ENCODE results near the gene PCDHGA9. TPM values are rescaled to one million over a fixed set of nuclear protein-coding genes. Genes with fewer than 3 reads are reported as not detected.
"Not testable (repeated sequence)": the region's sequence is repeated elsewhere in the genome, so short reads cannot be mapped to it uniquely, and the experiment has no call there.

PCDHGA9 gene
- total RNA-seq, 1 donor from 2014 or later, result 0.21 TPM

DNA sequence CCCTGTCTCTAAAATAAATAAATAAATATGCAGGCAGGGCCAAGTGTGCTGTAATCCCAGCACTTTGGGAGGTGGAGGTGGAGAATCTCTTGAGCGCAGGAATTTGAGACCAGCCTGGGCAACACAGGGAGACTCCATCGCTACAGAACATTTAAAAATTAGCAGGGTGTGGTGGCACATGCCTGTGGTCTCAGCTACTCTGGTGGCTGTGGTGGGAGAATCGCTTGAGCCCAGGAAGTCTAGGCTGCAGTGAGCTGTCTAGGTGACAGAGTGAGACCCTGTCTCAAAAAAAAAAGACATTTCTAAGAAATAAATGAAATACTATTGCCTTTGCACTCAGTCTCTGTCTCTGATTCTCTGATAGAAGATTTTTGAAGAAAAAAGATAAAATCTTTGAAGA is 9.0 kb downstream of the PCDHGA9 start:
- peaks cover 45% of the 10 kb centered on the region for H3K27me3 Mint-ChIP-seq (ENCODE audit: insufficient read depth)
- H3K27ac Mint-ChIP-seq, result no peak overlapping the region
- peaks cover 19% of the 10 kb centered on the region for H3K9me3 Mint-ChIP-seq
- no peak overlapping the region for H3K4me3 Mint-ChIP-seq
- peaks cover 7% of the 10 kb centered on the region for H3K4me1 Mint-ChIP-seq (ENCODE audit: low read depth)
- H3K36me3 Mint-ChIP-seq (ENCODE audit: low read depth), result no peaks in the 10 kb centered on the region
- intact Hi-C loops (cut with micrococcal nuclease), result loop anchor here (5.0 to 10.0 kb wide), 2 partner anchors 39 to 567 kb away; partner anchors contain the start of genes PCDHA8, PCDHA9, PCDHGA6 and PCDHGB3
- DNase-seq (ENCODE audit: low spot score), result no peak

DNA sequence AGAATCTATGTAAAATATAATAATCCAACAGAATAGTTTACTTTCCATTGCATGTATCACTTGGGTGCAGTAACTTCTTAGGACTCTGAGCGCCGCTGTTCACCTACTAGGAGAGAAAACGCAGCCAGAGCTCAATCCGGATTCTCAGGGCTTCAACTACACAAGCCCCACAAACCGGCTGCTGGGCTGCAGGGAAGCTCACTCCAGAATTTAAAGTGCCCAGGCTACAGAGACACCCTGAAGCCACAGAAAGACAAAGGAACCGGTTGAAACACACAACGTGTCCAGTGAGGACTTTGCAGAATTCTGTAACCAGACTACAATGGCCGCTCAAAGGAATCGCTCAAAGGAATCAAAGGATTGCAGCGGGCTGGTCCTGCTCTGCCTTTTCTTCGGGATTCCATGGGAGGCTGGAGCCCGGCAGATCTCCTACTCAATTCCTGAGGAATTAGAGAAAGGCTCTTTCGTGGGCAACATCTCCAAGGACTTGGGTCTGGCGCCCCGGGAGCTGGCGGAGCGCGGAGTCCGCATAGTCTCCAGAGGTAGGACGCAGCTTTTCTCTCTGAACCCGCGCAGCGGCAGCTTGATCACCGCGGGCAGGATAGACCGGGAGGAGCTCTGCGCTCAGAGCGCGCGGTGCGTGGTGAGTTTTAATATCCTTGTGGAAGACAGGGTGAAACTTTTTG is 10.4 kb downstream of the PCDHGA9 start, which contains the start of gene PCDHGA10:
Gene PCDHGA10 (plus strand): TSS at position 134 of the 686 bp plus-strand sequence. CDS start 189 bp downstream, at position 323.
- peak within 1 kb of the TSS; percentile 68 for H3K27ac Mint-ChIP-seq
- DNase-seq (ENCODE audit: low spot score), result peak; percentile 33
- H3K9me3 Mint-ChIP-seq, result peaks cover 21% of the 10 kb centered on the region
- H3K36me3 Mint-ChIP-seq (ENCODE audit: low read depth), result peaks cover 1% of the 10 kb centered on the region
- peak within 1 kb of the TSS; percentile 84 for H3K4me3 Mint-ChIP-seq
- intact Hi-C loops (cut with micrococcal nuclease), result loop anchor here (1.0 to 10.0 kb wide), 6 partner anchors 41 to 568 kb away; partner anchors contain the start of genes PCDHA8, PCDHA9, PCDHGA6 and PCDHGB3
- H3K27me3 Mint-ChIP-seq (ENCODE audit: insufficient read depth), result peaks cover 44% of the 10 kb centered on the region
- peaks cover 13% of the 10 kb centered on the region for H3K4me1 Mint-ChIP-seq (ENCODE audit: low read depth)

DNA sequence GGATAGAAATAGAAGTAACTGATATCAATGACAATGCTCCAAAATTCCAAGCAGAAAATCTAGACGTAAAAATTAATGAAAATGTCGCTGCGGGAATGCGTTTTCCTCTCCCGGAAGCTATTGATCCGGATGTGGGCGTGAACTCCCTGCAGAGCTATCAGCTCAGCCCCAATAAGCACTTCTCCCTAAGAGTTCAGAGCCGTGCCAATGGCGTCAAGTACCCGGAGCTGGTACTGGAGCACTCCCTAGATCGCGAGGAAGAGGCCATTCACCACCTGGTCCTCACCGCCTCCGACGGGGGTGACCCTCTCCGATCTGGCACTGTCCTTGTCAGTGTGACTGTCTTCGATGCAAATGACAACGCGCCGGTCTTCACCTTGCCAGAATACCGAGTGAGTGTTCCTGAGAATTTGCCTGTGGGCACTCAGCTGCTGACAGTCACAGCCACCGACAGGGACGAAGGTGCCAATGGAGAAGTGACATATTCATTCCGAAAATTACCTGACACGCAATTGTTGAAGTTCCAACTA is 11.0 kb downstream of the PCDHGA9 start:
- H3K9me3 Mint-ChIP-seq, result peaks cover 27% of the 10 kb centered on the region
- H3K27me3 Mint-ChIP-seq (ENCODE audit: insufficient read depth), result peaks cover 43% of the 10 kb centered on the region
- DNase-seq (ENCODE audit: low spot score), result no peak
- no peak overlapping the region for H3K27ac Mint-ChIP-seq
- H3K36me3 Mint-ChIP-seq (ENCODE audit: low read depth), result peaks cover 1% of the 10 kb centered on the region
- H3K4me3 Mint-ChIP-seq, result peak overlapping the region; percentile 84
- peaks cover 15% of the 10 kb centered on the region for H3K4me1 Mint-ChIP-seq (ENCODE audit: low read depth)
- intact Hi-C loops (cut with micrococcal nuclease), result loop anchor here (1.0 to 10.0 kb wide), 5 partner anchors 41 to 569 kb away; partner anchors contain the start of genes PCDHA8, PCDHA9, PCDHGA6 and PCDHGB3

DNA sequence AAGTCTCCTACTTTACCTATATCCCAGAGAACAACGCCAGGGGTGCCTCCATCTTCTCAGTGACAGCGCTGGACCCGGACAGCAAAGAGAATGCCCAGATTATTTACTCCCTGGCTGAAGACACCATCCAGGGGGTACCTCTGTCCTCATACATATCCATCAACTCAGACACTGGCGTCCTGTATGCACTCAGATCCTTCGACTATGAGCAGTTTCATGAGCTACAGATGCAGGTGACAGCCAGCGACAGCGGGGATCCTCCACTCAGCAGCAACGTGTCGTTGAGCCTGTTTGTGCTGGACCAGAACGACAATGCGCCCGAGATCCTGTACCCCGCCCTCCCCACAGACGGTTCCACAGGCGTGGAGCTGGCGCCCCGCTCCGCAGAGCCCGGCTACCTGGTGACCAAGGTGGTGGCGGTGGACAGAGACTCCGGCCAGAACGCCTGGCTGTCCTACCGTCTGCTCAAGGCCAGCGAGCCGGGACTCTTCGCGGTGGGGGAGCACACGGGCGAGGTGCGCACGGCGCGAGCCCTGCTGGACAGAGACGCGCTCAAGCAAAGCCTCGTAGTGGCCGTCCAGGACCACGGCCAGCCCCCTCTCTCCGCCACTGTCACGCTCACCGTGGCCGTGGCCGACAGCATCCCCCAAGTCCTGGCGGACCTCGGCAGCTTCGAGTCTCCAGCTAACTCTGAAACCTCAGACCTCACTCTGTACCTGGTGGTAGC is 12.1 kb downstream of the PCDHGA9 start:
- Mint-ChIP-seq H3K4me3 (peak overlapping the region; percentile 37), H3K9me3 (peaks cover 24% of the 10 kb centered on the region), H3K4me1 (ENCODE audit: low read depth) (peaks cover 15% of the 10 kb centered on the region), H3K27me3 (ENCODE audit: insufficient read depth) (peaks cover 40% of the 10 kb centered on the region)
- intact Hi-C loops (cut with micrococcal nuclease), result loop anchor here (5.0 to 10.0 kb wide), 3 partner anchors 42 to 570 kb away; partner anchors contain the start of genes PCDH1, PCDHA8, PCDHA9 and PCDHGA6
- H3K27ac Mint-ChIP-seq; H3K36me3 Mint-ChIP-seq (ENCODE audit: low read depth); DNase-seq (ENCODE audit: low spot score): not testable (repeated sequence)

DNA sequence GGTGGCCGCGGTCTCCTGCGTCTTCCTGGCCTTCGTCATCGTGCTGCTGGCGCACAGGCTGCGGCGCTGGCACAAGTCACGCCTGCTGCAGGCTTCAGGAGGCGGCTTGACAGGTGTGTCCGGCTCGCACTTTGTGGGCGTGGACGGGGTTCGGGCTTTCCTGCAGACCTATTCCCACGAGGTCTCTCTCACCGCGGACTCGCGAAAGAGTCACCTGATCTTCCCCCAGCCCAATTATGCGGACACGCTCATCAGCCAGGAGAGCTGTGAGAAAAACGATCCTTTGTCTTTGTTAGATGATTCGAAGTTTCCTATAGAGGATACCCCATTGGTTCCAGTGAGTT is 12.7 kb downstream of the PCDHGA9 start:
- intact Hi-C loops (cut with micrococcal nuclease), result loop anchor here (5.0 to 10.0 kb wide), 2 partner anchors 462 to 570 kb away; partner anchors contain the start of genes PCDH1, PCDHA8 and PCDHA9
- Mint-ChIP-seq H3K27ac (peak overlapping the region; percentile 2), H3K9me3 (peaks cover 26% of the 10 kb centered on the region), H3K27me3 (ENCODE audit: insufficient read depth) (peaks cover 38% of the 10 kb centered on the region), H3K4me1 (ENCODE audit: low read depth) (peaks cover 15% of the 10 kb centered on the region)
- H3K4me3 Mint-ChIP-seq; DNase-seq (ENCODE audit: low spot score); H3K36me3 Mint-ChIP-seq (ENCODE audit: low read depth): not testable (repeated sequence)

DNA sequence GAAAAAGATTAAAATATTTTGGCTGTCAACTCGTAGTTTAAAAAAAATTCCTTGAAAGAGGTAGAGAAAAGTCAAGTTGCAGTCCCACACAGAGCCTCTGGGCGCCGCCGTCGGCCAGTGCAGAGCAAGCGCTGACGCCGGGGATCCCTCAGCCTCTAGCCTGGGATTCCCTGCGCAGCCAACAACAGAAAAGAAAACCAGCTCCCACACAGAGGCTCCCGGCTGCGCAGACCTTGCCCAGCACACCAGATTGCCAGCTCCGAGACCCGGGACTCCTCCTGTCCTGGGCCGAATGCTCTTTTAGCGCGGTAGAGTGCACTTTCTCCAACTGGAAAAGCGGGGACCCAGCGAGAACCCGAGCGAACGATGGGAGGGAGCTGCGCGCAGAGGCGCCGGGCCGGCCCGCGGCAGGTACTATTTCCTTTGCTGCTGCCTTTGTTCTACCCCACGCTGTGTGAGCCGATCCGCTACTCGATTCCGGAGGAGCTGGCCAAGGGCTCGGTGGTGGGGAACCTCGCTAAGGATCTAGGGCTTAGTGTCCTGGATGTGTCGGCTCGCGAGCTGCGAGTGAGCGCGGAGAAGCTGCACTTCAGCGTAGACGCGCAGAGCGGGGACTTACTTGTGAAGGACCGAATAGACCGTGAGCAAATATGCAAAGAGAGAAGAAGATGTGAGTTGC is 15.1 kb downstream of the PCDHGA9 start, which contains the start of gene PCDHGB7:
Gene PCDHGB7 (plus strand): TSS at position 184 of the 679 bp plus-strand sequence. CDS start 183 bp downstream, at position 367.
- intact Hi-C loops (cut with micrococcal nuclease), result loop anchor here (1.0 to 10.0 kb wide), 5 partner anchors 95 to 573 kb away; partner anchors contain the start of genes PCDH1, PCDHA8 and PCDHA9
- Mint-ChIP-seq H3K9me3 (peaks cover 37% of the 10 kb centered on the region), H3K27me3 (ENCODE audit: insufficient read depth) (peaks cover 55% of the 10 kb centered on the region), H3K4me1 (ENCODE audit: low read depth) (peaks cover 21% of the 10 kb centered on the region), H3K4me3 (peak within 1 kb of the TSS; percentile 76)
- not testable (repeated sequence) for H3K36me3 Mint-ChIP-seq (ENCODE audit: low read depth); H3K27ac Mint-ChIP-seq
- DNase-seq (ENCODE audit: low spot score), result peak; percentile 30

DNA sequence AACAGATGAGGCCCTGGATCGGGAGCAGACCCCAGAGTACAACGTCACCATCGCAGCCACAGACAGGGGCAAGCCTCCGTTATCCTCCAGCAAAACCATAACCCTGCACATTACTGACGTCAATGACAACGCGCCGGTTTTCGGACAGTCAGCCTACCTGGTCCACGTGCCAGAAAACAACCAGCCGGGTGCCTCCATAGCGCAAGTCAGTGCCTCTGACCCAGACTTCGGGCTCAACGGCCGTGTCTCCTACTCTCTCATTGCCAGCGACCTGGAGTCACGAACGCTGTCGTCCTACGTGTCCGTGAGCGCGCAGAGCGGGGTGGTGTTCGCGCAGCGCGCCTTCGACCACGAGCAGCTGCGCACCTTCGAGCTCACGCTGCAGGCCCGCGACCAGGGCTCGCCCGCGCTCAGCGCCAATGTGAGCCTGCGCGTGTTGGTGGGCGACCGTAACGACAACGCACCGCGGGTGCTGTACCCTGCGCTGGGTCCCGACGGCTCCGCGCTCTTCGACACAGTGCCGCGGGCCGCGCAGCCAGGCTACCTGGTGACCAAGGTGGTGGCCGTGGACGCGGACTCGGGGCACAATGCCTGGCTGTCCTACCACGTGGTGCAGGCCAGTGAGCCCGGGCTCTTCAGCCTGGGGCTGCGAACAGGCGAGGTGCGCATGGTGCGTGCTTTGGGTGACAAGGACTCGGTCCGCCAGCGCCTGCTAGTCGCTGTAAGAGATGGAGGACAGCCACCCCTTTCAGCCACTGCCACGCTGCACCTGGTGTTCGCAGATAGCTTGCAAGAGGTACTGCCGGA is 16.7 kb downstream of the PCDHGA9 start:
- Mint-ChIP-seq H3K4me3 (no peak overlapping the region), H3K9me3 (peaks cover 33% of the 10 kb centered on the region), H3K27ac (no peak overlapping the region), H3K27me3 (ENCODE audit: insufficient read depth) (peaks cover 53% of the 10 kb centered on the region), H3K36me3 (ENCODE audit: low read depth) (peaks cover 9% of the 10 kb centered on the region), H3K4me1 (ENCODE audit: low read depth) (peaks cover 14% of the 10 kb centered on the region)
- intact Hi-C loops (cut with micrococcal nuclease), result loop anchor here (5.0 to 10.0 kb wide), 2 partner anchors 458 to 574 kb away; partner anchors contain the start of genes PCDH1, PCDHA8 and PCDHA9
- DNase-seq (ENCODE audit: low spot score), result no peak

DNA sequence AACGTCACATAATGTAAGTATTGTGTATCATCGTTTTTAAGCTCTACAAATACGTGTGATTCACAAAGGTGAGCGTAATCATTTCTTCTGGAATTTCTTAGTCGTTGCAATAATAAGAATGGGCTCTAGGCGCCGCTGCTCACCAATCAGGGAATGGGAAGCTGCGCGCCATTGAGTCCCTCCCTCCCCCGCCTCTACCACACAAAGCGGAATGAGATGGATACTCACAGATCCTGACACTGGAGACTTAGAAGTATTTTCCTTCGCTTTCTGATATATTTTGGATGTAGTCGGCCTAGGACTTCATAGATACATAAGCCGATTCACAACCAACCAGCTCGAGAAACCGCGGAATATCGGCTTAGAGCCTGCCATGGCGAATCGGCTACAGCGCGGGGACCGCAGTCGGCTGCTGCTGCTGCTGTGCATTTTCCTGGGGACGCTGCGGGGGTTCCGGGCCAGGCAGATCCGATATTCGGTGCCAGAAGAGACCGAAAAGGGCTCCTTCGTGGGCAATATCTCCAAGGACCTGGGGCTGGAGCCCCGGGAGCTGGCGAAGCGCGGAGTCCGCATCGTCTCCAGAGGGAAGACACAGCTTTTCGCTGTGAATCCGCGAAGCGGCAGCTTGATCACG is 18.4 kb downstream of the PCDHGA9 start, which contains the start of gene PCDHGA11:
Gene PCDHGA11 (plus strand): TSS at position 197 of the 634 bp plus-strand sequence. CDS start 177 bp downstream, at position 374.
- peak within 1 kb of the TSS; percentile 86 for H3K4me3 Mint-ChIP-seq
- H3K36me3 Mint-ChIP-seq (ENCODE audit: low read depth), result peaks cover 9% of the 10 kb centered on the region
- intact Hi-C loops (cut with micrococcal nuclease), result loop anchor here (5.0 kb wide), 5 partner anchors 34 to 189 kb away; partner anchors contain the start of genes PCDHGA2, PCDHGA5, PCDHGB4 and PCDHGC3
- H3K27me3 Mint-ChIP-seq (ENCODE audit: insufficient read depth), result peaks cover 49% of the 10 kb centered on the region
- H3K27ac Mint-ChIP-seq, result peak within 1 kb of the TSS; percentile 55
- H3K4me1 Mint-ChIP-seq (ENCODE audit: low read depth), result peaks cover 14% of the 10 kb centered on the region
- H3K9me3 Mint-ChIP-seq, result peaks cover 29% of the 10 kb centered on the region
- peak; percentile 23 for DNase-seq (ENCODE audit: low spot score)

DNA sequence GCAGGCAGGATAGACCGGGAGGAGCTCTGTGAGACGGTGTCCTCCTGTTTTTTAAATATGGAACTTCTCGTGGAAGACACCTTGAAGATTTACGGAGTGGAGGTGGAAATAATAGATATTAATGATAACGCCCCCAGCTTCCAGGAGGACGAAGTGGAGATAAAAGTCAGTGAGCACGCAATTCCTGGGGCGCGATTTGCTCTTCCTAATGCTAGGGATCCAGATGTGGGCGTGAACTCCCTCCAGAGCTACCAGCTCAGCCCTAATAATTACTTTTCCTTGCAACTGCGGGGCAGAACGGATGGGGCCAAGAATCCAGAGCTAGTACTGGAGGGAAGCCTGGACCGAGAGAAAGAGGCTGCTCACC is 18.9 kb downstream of the PCDHGA9 start:
- intact Hi-C loops (cut with micrococcal nuclease), result loop anchor here (5.0 kb wide), 5 partner anchors 34 to 189 kb away; partner anchors contain the start of genes PCDHGA2, PCDHGA5, PCDHGB4 and PCDHGC3
- Mint-ChIP-seq H3K36me3 (ENCODE audit: low read depth) (peaks cover 9% of the 10 kb centered on the region), H3K27me3 (ENCODE audit: insufficient read depth) (peaks cover 46% of the 10 kb centered on the region), H3K4me1 (ENCODE audit: low read depth) (peaks cover 14% of the 10 kb centered on the region), H3K4me3 (peak overlapping the region; percentile 86), H3K27ac (peak overlapping the region; percentile 55), H3K9me3 (peaks cover 29% of the 10 kb centered on the region)
- DNase-seq (ENCODE audit: low spot score), result no peak

DNA sequence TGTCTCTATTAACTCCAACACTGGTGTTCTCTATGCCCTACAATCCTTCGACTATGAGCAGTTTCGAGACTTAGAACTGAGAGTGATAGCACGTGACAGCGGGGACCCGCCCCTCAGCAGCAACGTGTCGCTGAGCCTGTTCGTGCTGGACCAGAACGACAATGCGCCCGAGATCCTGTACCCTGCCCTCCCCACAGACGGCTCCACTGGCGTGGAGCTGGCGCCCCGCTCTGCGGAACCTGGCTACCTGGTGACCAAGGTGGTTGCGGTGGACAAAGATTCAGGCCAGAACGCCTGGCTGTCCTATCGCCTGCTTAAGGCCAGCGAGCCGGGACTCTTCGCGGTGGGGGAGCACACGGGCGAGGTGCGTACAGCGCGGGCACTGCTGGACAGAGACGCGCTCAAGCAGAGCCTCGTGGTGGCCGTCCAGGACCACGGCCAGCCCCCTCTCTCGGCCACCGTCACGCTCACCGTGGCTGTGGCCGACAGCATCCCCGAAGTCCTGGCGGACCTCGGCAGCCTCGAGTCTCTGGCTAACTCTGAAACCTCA is 20.2 kb downstream of the PCDHGA9 start:
- Mint-ChIP-seq H3K4me1 (ENCODE audit: low read depth) (peaks cover 9% of the 10 kb centered on the region), H3K27me3 (ENCODE audit: insufficient read depth) (peaks cover 43% of the 10 kb centered on the region), H3K4me3 (no peak overlapping the region), H3K9me3 (peaks cover 29% of the 10 kb centered on the region), H3K27ac (no peak overlapping the region), H3K36me3 (ENCODE audit: low read depth) (peaks cover 9% of the 10 kb centered on the region)
- intact Hi-C loops (cut with micrococcal nuclease), result loop anchor here (5.0 kb wide), 5 partner anchors 36 to 191 kb away; partner anchors contain the start of genes PCDHGA2, PCDHGA5, PCDHGB4 and PCDHGC3
- no peak for DNase-seq (ENCODE audit: low spot score)

Measured in activated T-helper 1 cell treated with anti-CD3 and anti-CD28 coated beads, Interleukin-12 subunit alpha, Interleukin-12 subunit beta, Interleukin-2, Interleukin-4 antibody, amounts not matched to agents 30 ng/mL and 10 ng/mL and 1 ng/mL, durations not matched to agents 14 hours and 24 hours and 36 hours (primary cell).